Measurements from ENCODE around the gene PKLR.
"Not testable (repeated sequence)": the region's sequence is repeated elsewhere in the genome, so short reads cannot be mapped to it uniquely, and the experiment has no call there.

The PKLR gene

DNA sequence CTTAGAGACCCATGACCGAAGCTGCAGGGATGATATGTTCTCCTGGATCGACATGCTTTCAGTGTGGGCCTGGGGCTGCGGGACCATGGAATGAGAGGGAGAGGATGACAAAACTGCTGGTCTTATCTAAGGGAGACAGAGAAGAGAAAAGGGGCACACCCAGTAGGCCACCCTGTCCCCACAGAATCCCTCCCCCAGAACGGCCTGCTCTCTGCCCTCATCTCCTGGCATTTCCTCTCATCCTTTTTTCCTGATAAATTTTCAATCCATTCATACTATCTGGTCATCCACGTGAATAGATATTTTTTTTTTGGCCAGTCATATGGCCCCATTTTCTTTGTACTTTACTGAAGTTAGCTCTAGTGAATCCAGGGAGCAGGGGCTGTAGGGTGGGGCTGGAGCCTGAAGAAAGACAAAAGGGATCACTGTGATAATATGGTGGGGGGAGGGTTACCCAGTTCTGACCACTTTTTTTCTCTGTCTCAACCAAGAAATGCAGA is at the start of gene PKLR:
Gene PKLR, minus strand, starts transcription at position 97 of the 500 bp plus-strand sequence. Its CDS starts 43 bp downstream, at position 54.
- in situ Hi-C loops (cut with HindIII; ENCODE audit: low sequenced_read_pairs) = no loop called here

DNA sequence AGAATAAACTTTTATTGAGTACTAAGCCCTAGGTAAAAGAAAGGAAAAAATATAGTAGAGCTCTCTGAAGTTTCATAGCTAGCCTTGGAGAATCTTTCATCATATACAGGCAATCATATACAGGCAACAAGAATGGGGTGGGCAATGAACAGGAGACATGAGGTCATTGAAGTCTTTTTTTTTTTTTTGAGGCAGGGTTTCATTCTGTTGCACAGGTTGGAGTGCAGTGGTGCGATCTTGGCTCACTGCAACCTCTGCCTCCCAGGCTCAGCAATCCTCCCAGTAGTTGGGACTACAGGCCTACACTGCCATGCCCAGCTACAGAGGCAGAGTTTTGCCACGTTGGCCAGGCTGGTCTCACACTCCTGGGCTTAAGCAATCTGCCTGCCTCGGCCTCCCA is 41.6 kb upstream of the PKLR start:
- in situ Hi-C loops (cut with HindIII; ENCODE audit: low sequenced_read_pairs) = no loop called here

DNA sequence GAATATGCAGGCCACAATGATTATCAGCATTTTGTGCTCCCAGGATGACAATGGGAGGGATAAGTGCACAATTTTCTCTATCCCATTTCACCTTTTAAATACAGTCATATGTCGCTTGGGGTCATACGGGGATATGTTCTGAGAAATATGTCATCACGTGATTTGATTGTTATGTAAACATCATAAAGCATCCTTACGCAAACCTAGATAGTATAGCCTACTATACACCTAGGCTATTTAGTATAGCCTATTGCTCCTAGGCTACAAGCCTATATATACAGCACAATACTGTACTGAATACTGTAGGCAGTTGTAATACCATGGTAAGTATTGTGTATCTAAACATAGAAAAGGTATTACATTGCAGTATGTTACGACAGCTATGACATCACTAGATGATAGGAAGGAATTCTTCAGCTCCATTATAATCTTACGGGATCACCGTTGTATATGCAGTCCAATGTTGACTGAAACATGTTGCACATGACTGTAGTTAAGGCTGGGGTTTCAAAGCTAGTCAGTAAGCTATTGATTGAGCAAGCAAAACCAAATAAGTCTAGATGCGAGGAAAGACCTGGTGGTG is 38.4 kb upstream of the PKLR start:
- in situ Hi-C loops (cut with HindIII; ENCODE audit: low sequenced_read_pairs) = loop anchor here (5.0 kb wide), 1 partner anchor 67 kb away; the partner anchor contains the start of gene CLK2

DNA sequence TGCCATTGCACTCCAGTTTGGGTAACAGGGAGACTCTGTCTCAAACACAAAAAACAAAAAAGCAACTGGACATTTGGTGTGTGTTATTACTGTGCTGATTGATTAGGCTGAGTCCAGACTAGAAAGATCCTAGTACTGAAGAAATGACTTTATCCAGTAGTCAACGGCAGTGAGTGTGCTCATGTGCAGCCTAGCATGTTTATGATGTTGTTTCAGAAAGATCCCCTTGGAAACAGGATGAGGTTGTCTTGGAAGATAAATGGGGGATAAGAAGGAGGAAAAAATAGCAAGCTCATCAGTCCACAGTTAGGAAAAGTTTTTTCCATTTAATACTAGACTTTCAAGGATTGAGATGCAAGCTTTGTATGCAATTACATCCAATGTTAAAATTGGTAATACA is 33.7 kb upstream of the PKLR start:
- in situ Hi-C loops (cut with HindIII; ENCODE audit: low sequenced_read_pairs) = loop anchor here (5.0 kb wide), 1 partner anchor 63 kb away; the partner anchor contains the start of gene CLK2

DNA sequence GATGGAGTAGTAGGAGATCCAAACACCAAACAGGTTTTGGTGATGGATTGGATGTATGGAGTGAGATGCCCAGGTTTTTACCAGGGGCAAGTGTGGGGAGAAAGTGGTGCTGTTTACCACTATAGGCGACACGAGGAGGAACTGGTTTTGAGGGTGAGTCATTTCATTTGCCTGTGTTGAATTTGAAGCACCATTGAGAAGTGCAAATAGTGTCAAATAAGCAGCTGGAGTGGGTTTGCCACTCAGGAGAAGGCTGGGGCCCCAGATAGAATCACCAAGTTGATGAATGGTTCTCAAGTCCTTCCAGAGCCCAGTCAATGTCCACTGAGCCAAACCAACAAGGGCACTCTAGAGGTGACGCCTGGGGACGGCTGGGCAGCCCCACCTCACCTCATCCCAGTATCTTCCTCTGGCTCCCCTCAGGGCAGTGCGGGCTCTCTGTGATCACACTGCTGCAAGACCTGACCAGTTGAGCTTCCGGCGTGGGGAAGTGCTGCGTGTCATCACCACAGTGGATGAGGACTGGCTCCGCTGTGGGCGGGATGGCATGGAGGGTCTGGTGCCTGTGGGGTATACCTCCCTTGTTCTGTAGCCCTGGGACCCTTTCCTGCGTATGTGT is 28.9 kb upstream of the PKLR start:
- in situ Hi-C loops (cut with HindIII; ENCODE audit: low sequenced_read_pairs) = no loop called here

DNA sequence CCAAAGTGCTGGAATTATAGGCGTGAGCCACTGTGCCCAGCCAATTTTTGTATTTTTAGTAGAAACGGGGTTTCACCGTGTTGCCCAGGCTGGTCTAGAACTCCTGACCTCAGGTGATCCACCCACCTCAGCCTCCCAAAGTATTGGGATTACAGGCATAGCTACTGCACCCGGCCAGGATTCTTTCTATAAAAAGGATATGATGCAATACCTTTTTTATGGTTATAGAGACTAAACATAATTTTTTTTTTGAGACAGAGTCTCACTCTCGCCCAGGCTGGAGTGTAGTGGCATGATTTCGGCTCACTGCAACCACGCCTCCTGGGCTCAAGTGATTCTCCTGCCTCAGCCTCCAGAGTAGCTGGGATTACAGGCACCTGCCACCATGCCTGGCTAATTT is 27.6 kb upstream of the PKLR start:
- in situ Hi-C loops (cut with HindIII; ENCODE audit: low sequenced_read_pairs) = not testable (repeated sequence)

DNA sequence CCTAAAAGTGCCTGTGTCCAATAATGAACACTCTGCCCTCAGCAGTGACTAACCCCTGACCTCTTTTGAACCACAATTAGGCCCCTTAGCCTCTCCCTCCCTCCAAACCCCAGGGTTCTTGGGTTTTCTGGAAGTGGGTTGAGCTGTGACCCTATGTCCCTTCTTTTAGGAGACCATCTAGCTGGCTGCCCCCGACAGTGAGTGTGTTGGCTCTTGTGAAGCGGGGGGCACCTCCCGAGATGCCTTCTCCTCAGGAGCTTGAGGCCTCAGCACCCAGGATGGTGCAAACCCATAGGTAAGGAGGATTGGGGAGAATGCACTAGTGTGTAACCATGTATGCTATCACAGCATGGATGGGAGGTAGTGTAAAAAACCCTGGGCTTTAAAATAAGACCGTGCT is 26.7 kb upstream of the PKLR start:
- in situ Hi-C loops (cut with HindIII; ENCODE audit: low sequenced_read_pairs) = no loop called here

DNA sequence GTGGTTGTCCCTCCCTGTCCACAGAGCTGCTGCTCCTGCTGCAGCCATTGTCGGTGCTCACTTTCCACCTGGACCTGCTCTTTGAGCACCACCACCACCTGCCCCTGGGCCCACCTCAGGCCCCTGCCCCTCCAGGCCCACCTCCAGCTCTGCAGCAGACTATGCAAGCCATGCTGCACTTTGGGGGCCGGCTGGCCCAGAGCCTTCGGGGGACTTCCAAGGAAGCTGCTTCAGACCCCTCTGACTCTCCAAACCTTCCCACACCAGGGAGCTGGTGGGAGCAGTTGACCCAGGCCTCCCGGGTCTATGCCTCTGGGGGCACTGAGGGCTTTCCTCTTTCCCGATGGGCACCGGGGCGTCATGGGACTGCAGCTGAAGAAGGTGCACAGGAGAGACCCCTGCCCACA is 25.4 kb upstream of the PKLR start:
- in situ Hi-C loops (cut with HindIII; ENCODE audit: low sequenced_read_pairs) = no loop called here

DNA sequence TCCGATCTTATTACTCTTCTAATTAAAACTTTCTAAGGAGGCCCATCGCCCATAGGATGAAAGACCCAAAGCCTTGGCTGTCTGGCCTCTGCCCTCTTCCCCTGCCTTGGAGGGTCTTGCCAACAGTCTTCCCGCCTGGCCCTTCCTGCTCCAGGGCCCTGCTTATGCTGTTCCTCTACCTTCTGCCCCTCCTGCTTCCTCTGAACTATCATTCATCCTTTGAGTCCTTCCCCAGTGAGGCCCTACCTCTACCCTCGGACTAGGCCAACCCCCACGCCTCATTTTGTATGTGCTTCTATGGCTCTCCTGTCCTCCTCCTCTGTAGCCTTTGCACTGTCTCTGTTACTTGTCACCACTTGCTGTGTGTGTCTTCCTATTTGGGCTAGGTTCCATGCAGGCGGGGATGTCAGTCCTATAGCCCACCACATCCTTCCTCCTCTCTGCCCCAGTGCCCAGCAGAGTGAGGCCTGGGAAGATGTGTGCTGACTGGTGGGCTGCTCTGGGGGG is 24.8 kb upstream of the PKLR start:
- in situ Hi-C loops (cut with HindIII; ENCODE audit: low sequenced_read_pairs) = no loop called here

DNA sequence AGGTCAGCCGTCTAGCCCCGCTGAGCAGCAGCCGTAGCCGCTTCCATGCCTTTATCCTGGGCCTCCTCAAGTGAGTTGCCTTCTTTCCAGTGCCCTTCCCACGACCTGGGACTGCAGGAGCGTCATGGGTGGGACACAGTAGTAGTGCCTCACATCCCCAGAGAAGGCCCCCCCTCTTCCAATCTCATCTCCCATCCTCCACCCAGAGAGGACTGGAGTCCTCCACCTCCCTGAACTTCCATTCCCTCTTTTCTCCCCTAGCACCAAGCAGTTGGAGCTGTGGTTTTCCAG is 24.3 kb upstream of the PKLR start:
- in situ Hi-C loops (cut with HindIII; ENCODE audit: low sequenced_read_pairs) = no loop called here

DNA sequence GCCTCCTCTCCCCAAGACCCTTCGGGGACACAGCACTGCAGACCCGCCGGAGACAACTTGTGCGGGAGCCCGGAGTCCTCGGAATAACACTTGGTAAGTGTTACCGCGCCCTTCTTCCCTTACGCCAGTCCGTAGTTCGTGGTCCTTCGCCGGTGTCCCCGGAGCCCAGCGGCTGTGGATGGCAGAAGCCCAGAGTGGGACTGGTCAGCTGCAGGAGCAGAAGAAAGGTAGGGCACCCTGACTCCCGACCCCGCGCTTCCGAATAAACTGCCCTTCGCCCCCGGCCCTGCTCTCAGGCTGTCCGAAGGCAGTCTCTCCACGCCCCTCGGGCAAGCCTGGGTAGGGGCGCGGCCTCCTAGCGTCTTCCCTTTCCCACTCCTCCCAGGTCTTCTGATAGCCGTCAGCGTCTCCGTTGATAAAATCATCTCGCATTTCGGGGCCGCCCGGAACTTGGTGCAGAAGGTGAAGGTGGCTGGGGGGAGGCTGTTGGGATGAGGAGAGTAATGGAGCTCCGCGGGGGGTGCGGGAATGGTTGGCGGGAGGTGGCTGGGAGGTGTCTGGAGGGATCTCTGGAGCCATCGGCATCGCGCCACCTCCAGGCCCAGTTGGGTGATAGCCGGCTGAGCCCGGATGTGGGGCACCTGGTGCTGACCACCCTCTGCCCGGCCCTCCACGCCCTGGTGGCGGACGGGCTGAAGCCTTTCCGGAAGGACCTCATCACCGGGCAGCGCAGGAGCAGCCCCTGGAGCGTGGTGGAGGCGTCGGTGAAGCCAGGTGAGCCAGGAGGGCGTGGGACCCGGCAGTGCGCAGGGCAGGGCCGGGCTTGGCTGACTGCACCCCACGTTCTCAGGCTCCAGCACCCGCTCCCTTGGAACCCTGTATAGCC is 23.7 kb upstream of the PKLR start:
- in situ Hi-C loops (cut with HindIII; ENCODE audit: low sequenced_read_pairs) = no loop called here

DNA sequence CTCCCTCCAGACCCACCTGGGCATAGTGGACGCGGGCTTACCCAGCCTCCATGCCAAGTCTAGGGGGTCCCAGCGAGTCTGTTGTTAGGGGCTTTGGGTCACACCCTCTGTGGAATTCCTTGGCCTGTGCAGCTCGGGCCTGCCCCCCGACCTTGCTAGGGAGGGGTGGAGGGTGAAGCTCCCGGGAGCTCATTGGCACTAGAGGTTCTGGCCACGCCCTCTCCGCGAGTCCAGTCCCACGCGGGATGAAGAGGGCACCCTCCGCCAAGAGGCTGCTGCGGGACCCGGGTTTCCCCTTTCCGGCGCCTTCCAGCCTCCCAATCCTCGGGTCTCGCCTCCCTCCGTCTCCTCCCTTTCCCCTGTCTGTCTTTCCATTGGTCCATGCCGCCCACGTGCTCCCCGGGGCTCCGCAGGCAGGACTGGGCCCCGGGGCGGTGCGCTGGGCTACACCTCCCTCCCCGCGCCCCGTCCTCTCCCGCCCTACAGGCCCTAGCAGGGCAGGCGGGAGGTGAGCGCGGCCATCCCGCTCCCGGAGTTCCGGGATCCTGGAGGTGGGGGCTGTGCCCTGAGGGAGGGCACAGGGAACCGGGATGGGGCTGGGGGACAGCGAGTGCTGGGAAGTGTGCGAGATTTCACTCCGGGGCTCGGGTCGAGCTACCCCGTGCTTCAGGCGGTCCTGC is 22.9 kb upstream of the PKLR start:
- in situ Hi-C loops (cut with HindIII; ENCODE audit: low sequenced_read_pairs) = no loop called here

DNA sequence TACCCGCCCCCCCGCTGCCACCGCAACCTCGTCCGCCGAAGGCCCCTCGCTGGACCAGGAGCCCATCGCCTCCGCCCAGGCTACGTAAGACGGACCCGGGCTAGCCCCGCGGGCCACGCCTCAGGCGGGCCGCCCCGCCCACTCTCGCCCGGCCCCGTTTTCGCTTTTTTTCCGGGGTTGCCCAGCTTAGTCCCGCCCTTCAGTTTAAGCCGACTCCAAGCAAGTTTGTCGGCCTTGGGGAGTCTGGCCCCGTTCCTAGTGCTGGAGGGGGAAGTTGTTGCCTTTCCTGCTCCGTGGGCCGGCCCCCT is 22.4 kb upstream of the PKLR start:
- in situ Hi-C loops (cut with HindIII; ENCODE audit: low sequenced_read_pairs) = no loop called here

DNA sequence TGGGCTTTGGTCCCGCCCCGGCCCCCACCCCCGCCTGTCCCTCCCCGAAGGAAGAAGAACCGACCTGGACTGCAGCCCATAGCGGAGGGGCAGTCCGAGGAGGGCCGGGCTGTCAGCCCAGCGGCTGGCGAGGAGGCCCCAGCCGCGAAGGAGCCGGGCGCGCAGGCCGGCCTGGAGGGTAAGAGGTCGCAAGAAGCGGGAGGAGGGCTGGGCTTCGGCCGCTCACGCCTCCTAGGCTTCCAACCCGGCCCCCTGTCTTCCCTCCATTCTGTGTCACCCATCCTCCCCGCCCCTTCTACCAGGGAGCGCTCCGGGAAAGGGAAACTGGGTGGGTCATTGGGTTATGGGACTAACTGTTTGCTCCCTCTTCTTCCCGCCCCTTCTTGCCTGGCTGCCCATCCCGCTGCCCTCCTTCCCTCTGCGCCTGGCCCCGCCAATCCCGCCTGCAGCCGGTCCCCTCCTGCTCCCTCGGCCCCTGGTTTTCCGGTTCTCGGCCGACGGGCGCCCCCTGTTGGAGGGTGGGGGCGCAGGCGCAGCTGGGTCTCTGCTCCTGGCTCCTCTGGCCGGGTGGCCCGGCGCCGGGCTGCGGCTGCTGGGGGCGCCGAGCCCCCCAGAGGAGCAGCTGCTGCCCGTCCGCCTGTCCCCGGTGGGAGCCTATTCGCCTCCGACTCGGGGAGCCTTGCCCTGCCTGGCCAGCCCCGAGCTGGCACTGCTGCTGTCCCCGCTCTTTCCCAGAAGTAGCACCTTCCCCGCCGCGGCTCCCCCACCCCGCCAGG is 21.9 kb upstream of the PKLR start:
- in situ Hi-C loops (cut with HindIII; ENCODE audit: low sequenced_read_pairs) = no loop called here

DNA sequence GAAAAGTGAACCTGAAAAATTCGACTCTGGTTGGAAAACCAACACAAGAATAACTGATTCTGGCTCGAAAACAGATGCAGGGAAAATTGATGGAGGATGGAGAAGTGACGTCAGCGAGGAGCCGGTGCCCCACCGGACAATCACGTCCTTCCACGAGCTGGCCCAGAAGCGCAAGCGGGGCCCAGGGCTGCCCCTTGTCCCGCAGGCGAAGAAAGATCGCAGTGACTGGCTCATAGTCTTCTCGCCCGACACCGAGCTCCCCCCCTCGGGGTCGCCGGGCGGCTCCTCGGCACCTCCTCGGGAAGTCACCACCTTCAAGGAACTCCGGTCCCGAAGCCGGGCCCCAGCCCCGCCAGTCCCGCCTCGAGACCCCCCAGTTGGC is 21.3 kb upstream of the PKLR start:
- in situ Hi-C loops (cut with HindIII; ENCODE audit: low sequenced_read_pairs) = no loop called here

DNA sequence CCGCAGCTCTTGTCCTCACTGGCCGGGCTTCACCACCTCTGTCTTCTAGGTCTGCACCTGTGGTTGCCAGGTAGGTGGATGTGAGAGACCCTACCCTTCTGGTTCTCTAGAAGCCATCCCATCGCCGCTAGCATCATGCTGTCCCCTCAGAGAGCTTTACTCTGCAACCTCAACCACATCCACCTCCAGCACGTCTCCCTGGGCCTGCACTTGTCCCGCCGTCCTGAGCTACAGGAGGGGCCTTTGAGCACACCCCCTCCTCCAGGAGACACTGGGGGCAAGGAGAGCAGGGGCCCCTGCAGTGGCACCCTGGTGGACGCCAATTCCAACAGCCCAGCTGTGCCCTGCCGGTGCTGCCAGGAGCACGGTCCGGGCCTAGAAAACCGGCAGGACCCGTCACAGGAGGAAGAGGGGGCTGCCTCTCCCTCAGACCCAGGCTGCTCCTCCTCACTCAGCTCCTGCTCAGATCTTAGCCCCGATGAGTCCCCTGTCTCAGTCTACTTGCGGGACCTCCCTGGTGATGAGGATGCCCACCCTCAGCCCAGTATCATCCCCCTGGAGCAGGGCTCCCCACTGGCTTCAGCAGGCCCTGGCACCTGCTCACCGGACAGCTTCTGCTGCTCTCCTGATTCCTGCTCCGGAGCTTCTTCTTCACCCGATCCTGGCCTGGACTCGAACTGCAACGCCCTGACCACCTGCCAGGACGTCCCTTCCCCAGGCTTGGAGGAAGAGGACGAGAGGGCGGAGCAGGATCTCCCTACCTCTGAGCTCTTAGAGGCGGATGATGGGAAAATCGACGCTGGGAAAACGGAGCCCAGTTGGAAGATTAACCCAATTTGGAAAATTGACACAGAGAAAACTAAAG is 20.6 kb upstream of the PKLR start:
- in situ Hi-C loops (cut with HindIII; ENCODE audit: low sequenced_read_pairs) = no loop called here

DNA sequence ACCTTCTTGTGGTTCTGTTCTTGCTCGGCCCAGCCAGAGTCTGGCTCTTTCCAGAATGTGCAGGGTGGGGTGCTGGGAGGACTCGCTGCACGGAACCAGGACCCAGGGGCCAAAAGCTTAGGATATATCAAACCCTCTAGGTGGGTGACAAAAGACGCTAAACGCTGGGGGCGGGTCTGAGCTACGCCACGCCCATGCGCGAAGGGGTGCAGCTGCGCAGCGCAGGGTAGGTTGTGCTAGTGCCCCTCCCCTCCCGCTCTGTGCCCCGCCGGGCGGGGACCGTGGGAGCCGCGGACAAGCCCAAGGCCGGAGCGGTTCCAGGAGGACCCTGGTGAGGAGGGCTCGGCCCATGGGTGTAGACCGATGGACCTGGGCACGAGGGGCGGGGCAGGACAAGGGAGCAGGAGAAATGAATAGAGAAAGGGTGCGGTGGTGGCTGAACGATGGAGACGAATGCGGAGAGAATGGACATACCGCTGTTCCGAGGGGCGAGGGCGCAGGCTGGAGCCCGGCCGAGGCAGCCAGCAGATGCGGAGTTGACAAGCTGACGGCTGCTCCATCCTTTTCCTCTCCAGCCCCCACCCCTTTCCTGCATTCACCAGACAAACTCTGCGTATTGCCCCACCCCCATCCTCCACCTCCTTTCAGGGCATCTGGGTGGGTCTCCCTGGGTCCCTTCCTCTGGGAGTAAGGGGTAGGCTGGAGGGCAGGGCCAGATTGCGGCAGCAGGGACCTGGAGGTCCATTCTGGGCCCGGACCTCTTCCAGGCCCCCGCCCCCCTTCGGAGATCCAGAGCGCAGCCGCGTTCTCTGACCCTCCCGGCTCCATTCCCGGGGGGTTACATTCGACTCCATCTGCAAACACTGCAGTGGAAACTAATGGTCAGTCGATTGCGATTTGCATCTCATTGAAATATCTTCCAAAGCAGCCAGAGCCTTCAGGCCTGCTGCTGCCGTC is 19.7 kb upstream of the PKLR start, which contains the start of gene RUSC1:
Gene RUSC1, plus strand, starts transcription at position 234 of the 957 bp plus-strand sequence. CDS start 880 bp downstream, outside the sequence.
- in situ Hi-C loops (cut with HindIII; ENCODE audit: low sequenced_read_pairs) = no loop called here

DNA sequence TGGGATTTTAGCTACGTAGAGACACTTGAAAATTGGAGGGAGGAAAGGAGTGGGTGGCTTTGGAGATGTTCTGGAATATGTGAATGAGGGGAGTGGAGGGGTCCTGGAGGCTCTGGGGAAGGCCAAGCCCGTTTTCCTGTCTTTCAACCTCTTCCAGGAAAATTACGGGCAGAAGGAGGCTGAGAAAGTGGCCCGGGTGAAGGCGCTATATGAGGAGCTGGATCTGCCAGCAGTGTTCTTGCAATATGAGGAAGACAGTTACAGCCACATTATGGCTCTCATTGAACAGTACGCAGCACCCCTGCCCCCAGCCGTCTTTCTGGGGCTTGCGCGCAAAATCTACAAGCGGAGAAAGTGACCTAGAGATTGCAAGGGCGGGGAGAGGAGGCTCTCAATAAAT is 19.0 kb upstream of the PKLR start:
- in situ Hi-C loops (cut with HindIII; ENCODE audit: low sequenced_read_pairs) = no loop called here

All from endothelial cell of hepatic sinusoid (primary cell).